ENCODE results near the gene ASTN2. TPM values are rescaled to one million over a fixed set of nuclear protein-coding genes. Genes with fewer than 3 reads are reported as not detected.

The ASTN2 gene
- polyA plus RNA-seq, 1 donor from 2014 or later: 6.8 TPM

GRCh38 chr9:116695438-116695837 is 719.4 kb downstream of the ASTN2 start:
- H3K9me2 ChIP-seq (ENCODE audit: insufficient read depth, low read length): no peaks in the 10 kb centered on the region
- no peak overlapping the region for H3K4me2 ChIP-seq (ENCODE audit: low read length)
- TF ChIP-seq, protein P1, sequence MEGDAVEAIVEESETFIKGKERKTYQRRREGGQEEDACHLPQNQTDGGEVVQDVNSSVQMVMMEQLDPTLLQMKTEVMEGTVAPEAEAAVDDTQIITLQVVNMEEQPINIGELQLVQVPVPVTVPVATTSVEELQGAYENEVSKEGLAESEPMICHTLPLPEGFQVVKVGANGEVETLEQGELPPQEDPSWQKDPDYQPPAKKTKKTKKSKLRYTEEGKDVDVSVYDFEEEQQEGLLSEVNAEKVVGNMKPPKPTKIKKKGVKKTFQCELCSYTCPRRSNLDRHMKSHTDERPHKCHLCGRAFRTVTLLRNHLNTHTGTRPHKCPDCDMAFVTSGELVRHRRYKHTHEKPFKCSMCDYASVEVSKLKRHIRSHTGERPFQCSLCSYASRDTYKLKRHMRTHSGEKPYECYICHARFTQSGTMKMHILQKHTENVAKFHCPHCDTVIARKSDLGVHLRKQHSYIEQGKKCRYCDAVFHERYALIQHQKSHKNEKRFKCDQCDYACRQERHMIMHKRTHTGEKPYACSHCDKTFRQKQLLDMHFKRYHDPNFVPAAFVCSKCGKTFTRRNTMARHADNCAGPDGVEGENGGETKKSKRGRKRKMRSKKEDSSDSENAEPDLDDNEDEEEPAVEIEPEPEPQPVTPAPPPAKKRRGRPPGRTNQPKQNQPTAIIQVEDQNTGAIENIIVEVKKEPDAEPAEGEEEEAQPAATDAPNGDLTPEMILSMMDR (IDR thresholded peaks at IDR 0.05; ENCODE audit: poor library complexity, severe bottlenecking): no peak
- no peak overlapping the region for H3K9ac ChIP-seq (ENCODE audit: low read length)
- H3K9me3 ChIP-seq (ENCODE audit: low read length): no peaks in the 10 kb centered on the region
- H3K4me3 ChIP-seq (ENCODE audit: low read length): no peak overlapping the region
- peaks cover 3% of the 10 kb centered on the region for H3K79me2 ChIP-seq (replicated peaks; ENCODE audit: insufficient read depth, low read length)
- no peak overlapping the region for H2AFZ ChIP-seq (ENCODE audit: low read depth, low read length)
- H3K36me3 ChIP-seq (ENCODE audit: insufficient read depth, low read length): peaks cover 21% of the 10 kb centered on the region
- H3K27me3 ChIP-seq (ENCODE audit: insufficient read depth, low read depth, low read length): no peaks in the 10 kb centered on the region
- H3F3A ChIP-seq (ENCODE audit: insufficient read depth, low read length, poor library complexity, severe bottlenecking): no peaks in the 10 kb centered on the region
- no peak overlapping the region for H3K27ac ChIP-seq (ENCODE audit: low read length)
- no peaks in the 10 kb centered on the region for H4K20me1 ChIP-seq (ENCODE audit: insufficient read depth)

GRCh38 chr9:116694785-116695291 is 720.0 kb downstream of the ASTN2 start:
- no peak overlapping the region for H3K9ac ChIP-seq (ENCODE audit: low read length)
- no peaks in the 10 kb centered on the region for H4K20me1 ChIP-seq (ENCODE audit: insufficient read depth)
- H3K4me3 ChIP-seq (ENCODE audit: low read length): no peak overlapping the region
- peaks cover 15% of the 10 kb centered on the region for H3K36me3 ChIP-seq (ENCODE audit: insufficient read depth, low read length)
- no peaks in the 10 kb centered on the region for H3F3A ChIP-seq (ENCODE audit: insufficient read depth, low read length, poor library complexity, severe bottlenecking)
- H3K27me3 ChIP-seq (ENCODE audit: insufficient read depth, low read depth, low read length): no peaks in the 10 kb centered on the region
- H3K27ac ChIP-seq (ENCODE audit: low read length): no peak overlapping the region
- no peaks in the 10 kb centered on the region for H3K9me3 ChIP-seq (ENCODE audit: low read length)
- H3K4me2 ChIP-seq (ENCODE audit: low read length): no peak overlapping the region
- TF ChIP-seq MXI1 (conservative IDR thresholded peaks at IDR 0.05; ENCODE audit: poor library complexity, severe bottlenecking): no peak
- no peak for TF ChIP-seq TAF1 (IDR thresholded peaks at IDR 0.05; ENCODE audit: low read depth)
- no peak for TF ChIP-seq RAD21 (conservative IDR thresholded peaks at IDR 0.05)
- TF ChIP-seq SMC3 (conservative IDR thresholded peaks at IDR 0.05; ENCODE audit: poor library complexity): no peak
- TF ChIP-seq, protein P2, sequence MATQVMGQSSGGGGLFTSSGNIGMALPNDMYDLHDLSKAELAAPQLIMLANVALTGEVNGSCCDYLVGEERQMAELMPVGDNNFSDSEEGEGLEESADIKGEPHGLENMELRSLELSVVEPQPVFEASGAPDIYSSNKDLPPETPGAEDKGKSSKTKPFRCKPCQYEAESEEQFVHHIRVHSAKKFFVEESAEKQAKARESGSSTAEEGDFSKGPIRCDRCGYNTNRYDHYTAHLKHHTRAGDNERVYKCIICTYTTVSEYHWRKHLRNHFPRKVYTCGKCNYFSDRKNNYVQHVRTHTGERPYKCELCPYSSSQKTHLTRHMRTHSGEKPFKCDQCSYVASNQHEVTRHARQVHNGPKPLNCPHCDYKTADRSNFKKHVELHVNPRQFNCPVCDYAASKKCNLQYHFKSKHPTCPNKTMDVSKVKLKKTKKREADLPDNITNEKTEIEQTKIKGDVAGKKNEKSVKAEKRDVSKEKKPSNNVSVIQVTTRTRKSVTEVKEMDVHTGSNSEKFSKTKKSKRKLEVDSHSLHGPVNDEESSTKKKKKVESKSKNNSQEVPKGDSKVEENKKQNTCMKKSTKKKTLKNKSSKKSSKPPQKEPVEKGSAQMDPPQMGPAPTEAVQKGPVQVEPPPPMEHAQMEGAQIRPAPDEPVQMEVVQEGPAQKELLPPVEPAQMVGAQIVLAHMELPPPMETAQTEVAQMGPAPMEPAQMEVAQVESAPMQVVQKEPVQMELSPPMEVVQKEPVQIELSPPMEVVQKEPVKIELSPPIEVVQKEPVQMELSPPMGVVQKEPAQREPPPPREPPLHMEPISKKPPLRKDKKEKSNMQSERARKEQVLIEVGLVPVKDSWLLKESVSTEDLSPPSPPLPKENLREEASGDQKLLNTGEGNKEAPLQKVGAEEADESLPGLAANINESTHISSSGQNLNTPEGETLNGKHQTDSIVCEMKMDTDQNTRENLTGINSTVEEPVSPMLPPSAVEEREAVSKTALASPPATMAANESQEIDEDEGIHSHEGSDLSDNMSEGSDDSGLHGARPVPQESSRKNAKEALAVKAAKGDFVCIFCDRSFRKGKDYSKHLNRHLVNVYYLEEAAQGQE (IDR thresholded peaks at IDR 0.05; ENCODE audit: borderline replicate concordance): no peak
- no peak for TF ChIP-seq EZH2 (IDR thresholded peaks at IDR 0.05; ENCODE audit: borderline replicate concordance, insufficient read depth, low read length, poor library complexity, severe bottlenecking)
- no peak for TF ChIP-seq POLR2AphosphoS5 (IDR thresholded peaks at IDR 0.05)
- TF ChIP-seq, protein P1 (IDR thresholded peaks at IDR 0.05; ENCODE audit: poor library complexity, severe bottlenecking): no peak
- H2AFZ ChIP-seq (ENCODE audit: low read depth, low read length): no peak overlapping the region
- H3K9me2 ChIP-seq (ENCODE audit: insufficient read depth, low read length): no peaks in the 10 kb centered on the region
- peaks cover 3% of the 10 kb centered on the region for H3K79me2 ChIP-seq (replicated peaks; ENCODE audit: insufficient read depth, low read length)
